ENCODE results near the gene NOL4L.

NOL4L gene

DNA sequence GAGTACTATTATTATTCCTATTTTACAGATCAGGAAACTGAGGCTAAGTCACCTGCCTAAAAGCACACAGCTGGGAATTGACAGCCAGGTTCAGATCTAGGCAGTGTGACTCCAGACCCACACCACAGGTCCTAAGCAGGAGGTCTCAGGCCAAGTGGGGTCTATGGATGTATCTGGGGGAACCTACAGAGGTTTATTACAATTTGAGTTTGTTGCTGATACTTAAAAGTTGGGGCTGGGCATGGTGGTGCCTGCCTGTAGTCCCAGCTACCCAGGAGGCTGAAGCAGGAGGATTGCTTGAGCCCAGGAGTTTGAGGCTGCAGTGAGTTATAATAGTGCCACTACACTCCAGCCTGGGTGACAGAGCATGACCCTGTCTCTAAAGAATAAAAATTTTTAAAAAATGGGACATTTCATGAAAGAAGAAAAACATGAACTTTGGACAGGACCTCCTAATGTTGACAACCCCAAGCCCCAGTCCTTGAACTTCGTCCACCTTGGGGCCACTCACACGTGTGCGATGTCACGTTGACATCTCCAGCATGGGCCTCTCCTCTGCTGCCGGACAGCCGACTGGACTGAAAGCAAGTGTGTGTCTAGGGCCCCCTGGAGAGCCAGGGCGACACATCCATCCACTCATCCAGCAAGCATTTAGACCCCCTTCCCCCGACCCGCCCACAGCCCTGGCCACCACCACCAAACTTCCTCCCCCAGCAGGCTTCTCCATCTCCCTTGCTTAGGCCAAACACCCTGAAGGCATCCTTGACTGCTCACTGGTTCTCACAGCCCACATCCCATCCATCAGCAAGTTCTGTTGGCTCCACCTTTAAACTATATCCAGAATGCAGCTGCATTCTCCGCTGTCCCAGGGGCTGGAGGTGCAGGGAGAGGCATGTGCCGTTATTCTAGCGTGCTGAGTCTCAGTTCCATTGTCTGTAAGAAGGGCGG, 40.0 kb downstream of the NOL4L start:
- TF ChIP-seq, protein P1, sequence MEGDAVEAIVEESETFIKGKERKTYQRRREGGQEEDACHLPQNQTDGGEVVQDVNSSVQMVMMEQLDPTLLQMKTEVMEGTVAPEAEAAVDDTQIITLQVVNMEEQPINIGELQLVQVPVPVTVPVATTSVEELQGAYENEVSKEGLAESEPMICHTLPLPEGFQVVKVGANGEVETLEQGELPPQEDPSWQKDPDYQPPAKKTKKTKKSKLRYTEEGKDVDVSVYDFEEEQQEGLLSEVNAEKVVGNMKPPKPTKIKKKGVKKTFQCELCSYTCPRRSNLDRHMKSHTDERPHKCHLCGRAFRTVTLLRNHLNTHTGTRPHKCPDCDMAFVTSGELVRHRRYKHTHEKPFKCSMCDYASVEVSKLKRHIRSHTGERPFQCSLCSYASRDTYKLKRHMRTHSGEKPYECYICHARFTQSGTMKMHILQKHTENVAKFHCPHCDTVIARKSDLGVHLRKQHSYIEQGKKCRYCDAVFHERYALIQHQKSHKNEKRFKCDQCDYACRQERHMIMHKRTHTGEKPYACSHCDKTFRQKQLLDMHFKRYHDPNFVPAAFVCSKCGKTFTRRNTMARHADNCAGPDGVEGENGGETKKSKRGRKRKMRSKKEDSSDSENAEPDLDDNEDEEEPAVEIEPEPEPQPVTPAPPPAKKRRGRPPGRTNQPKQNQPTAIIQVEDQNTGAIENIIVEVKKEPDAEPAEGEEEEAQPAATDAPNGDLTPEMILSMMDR (IDR thresholded peaks at IDR 0.05; ENCODE audit: borderline replicate concordance, insufficient read depth, low read depth, low read length) = no peak
- no peak overlapping the region for H3K4me3 ChIP-seq (ENCODE audit: low read depth, low read length)

DNA sequence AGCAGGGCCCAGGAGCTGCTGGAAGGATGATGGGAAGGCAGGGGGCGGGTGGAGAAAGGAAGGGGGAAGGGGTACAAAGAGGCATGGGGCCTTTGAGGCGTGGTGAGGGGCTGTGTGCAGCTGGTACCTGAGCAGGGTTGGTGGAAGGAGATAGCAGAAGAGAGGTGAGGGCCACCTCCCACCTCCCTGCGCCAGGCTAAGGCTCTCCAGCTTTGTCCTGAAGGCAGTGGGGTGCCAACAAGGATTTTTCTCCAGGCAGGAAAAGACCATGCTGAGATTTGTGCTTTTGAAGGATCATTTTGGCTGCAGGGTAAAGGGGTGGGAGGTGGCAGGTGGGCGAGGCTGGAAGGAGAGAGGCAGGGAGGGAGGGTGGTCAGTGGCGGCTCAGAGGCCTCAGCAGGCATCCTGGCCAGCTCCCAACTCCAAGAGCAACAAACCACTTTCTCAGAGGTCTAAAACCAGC, 40.8 kb downstream of the NOL4L start:
- H3K4me3 ChIP-seq (ENCODE audit: low read depth, low read length) = no peak overlapping the region
- TF ChIP-seq, protein P1 (IDR thresholded peaks at IDR 0.05; ENCODE audit: borderline replicate concordance, insufficient read depth, low read depth, low read length) = no peak

DNA sequence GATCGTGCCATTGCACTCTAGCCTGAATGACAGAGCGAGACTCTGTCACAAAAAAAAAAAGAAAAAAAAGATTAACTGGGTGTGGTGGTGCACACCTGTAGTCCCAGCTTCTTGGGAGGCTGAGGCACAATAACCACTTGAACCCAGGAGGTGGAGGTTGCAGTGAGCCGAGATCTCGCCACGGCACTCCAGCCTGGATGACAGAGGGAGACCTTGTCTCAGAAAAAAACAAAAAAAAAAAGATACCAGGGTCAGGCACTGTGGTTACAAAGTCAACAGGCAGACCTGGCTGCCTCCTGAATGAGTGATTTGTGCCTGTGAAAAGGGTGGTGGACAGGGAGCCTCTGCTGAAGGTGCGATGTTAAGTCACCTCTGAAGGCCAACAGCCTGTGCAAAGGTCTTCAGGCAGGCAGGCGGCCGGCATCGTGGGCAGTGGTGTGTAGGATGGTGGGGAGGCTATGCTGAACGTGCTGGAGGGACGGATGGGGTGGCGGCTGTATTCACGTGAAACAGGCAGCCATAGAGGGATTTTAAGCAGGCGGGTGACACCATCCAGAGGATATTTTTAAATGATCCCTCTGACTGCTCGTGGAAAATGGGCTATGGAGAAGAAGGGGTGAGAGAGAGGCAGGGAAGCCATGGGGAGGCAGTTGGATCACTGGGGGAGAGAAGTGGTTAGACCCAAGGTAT, 41.4 kb downstream of the NOL4L start:
- TF ChIP-seq, protein P1 (IDR thresholded peaks at IDR 0.05; ENCODE audit: borderline replicate concordance, insufficient read depth, low read depth, low read length) = no peak
- no peak overlapping the region for H3K4me3 ChIP-seq (ENCODE audit: low read depth, low read length)

DNA sequence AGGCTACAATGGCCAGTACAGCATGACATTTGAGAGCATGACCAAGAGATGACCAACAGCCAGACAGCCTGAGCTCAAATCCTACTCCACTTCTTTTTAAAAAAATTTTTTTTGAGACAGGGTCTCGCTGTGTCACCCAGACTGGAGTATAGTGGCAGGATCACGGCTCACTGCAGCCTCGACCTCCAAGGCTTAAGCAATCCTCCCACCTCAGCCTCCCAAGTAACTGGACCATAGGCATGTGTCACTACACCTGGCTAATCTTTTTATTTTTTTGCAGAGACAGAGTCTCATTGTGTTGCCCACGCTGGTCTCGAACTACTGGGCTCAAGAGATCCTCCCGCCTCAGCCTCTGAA, 42.9 kb downstream of the NOL4L start:
- TF ChIP-seq, protein P1 (IDR thresholded peaks at IDR 0.05; ENCODE audit: borderline replicate concordance, insufficient read depth, low read depth, low read length) = no peak
- no peak overlapping the region for H3K4me3 ChIP-seq (ENCODE audit: low read depth, low read length)

DNA sequence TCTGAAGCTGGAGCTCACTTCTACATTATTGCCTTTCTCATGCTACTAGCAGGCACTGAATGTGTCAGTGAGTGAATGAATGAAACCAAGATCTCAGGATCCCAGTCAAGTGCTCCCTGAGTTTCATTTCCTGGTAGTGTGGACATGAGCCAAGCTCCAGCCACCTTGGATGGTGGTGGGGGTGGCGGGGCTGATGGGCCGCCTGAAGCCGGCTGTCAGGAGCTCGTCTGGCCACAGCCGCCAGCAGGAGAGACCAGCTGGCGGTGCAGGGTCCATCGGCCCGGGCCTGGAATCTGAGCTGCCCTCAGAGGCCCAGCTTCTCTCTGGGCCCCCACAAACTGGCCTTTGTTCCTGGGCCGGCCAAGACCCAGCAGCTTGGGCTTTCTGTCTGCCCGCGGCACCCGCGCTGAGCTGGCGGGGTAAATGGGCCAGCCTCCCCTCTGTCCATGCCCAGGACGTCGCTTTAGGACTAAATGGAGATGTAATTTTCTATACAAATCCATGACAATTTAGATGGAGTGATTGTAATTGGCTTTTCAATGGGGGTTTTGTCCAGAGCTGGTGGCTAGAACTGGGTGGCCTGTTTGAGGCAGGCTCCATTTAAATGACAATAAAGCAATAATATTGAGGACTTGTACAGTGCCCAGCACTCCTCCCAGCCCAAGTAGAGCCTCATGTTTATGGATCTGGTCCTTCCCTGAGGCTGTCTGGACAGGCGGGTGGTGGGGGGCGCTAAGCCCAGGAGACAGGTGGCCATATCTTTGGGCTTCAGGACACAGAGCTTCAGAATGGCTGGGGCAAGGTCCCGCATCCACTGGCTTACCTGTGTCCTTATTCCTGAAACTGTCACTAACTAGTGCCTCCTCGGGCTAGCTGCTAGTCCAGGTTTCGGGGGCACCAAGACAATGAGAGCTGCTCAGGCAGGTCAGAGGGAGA, 43.5 kb downstream of the NOL4L start:
- TF ChIP-seq, protein P1 (IDR thresholded peaks at IDR 0.05; ENCODE audit: borderline replicate concordance, insufficient read depth, low read depth, low read length) = no peak
- H3K4me3 ChIP-seq (ENCODE audit: low read depth, low read length) = no peak overlapping the region

DNA sequence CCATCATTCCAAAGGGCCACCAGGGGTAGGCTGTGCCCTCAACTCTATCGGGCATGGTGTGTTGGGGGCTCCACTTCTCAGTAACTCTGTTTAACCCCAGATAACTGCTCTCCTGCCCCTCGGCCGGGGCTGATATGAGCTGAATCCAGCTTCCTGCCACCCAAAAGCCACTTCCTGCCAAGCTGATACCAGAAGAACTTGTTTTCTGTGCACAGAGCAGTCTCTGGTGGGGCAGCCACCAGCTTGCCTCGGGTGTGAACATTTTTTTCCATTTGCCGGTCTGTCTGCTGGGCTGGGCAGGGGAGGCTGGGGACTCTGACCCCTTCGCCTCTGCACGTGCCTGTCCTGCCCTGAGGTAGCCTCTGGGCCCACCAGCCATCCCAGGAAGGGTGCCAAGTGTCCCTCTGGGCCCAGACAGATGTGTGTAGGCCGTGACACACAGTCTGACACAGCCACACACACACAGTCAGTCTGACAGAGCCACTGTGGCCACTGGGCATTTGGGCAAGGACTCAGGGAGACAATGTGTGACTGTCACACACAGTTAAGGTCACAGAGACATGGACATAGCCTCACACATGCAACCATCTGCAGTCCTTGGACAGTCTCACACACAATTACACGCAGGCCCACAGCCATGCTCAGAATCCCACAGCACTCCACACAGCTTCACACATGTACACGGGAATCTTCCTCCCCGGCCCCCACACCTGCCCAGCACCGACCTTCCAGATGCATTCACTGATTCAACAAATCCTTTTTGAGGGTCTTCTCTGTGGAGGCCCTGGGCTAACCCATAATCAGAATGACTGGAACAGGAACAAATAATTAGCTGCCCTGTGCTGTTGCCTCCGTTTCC, 45.1 kb downstream of the NOL4L start:
- H3K4me3 ChIP-seq (ENCODE audit: low read depth, low read length) = no peak overlapping the region
- TF ChIP-seq, protein P1 (IDR thresholded peaks at IDR 0.05; ENCODE audit: borderline replicate concordance, insufficient read depth, low read depth, low read length) = no peak
